ENCODE results near the gene SORCS2. TPM values are rescaled to one million over a fixed set of nuclear protein-coding genes. Genes with fewer than 3 reads are reported as not detected.

Gene SORCS2
- total and polyA plus RNA-seq, 2 donors (not counting 1 experiment from before 2014, with no cell fraction given) = not detected

GRCh38 chr4:7737752-7738457 lies 545.6 kb downstream of the SORCS2 start:
- ChIA-PET POLR2A (no interaction called here), CTCF (no interaction called here)
- H3K27ac Mint-ChIP-seq = no peak overlapping the region
- Histone ChIP-seq H4K20me1 (ENCODE audit: control insufficient read depth, insufficient read depth, low read length, poor library complexity, severe bottlenecking) (no peaks in the 10 kb centered on the region), H3K27me3 (replicated peaks in 1 of 4; ENCODE audit: control extremely low read depth in 1 of 4, control insufficient read depth in 3 of 4, insufficient read depth in 4 of 4, low read length in 3 of 4) (no peaks in the 10 kb centered on the region), H3K79me2 (ENCODE audit: control insufficient read depth, insufficient read depth, low read length) (no peaks in the 10 kb centered on the region), H3K4me1 (ENCODE audit: control insufficient read depth in 2 of 2, insufficient read depth in 2 of 2, low read length in 2 of 2) (no peaks in the 10 kb centered on the region), H3K9me3 (ENCODE audit: control extremely low read depth in 1 of 3, control insufficient read depth in 2 of 3, insufficient read depth in 1 of 3, low read length in 2 of 3) (peaks cover 0 to 24% (median 0%) of the 10 kb centered on the region in 3 donors), H3K36me3 (replicated peaks in 1 of 2; ENCODE audit: control extremely low read depth in 1 of 2, control insufficient read depth in 1 of 2, extremely low read depth in 1 of 2, insufficient read depth in 2 of 2, low read length in 1 of 2) (no peaks in the 10 kb centered on the region), H3K4me2 (replicated peaks; ENCODE audit: low read depth, low read length, poor library complexity, severe bottlenecking) (no peak overlapping the region), H3K9ac (ENCODE audit: low read length) (no peak overlapping the region), H3K27ac (ENCODE audit: low read length in 2 of 2) (no peak overlapping the region), H3K4me3 (ENCODE audit: control extremely low read depth in 1 of 5, extremely low read depth in 1 of 5, insufficient read depth in 1 of 5, low read depth in 2 of 5, low read length in 4 of 5) (no peak overlapping the region), H2AFZ (ENCODE audit: insufficient read depth, low read depth, low read length, poor library complexity, severe bottlenecking) (no peak overlapping the region)
- DNase-seq = no peak
- no peaks in the 10 kb centered on the region for H3K4me1 Mint-ChIP-seq
- ATAC-seq (ENCODE audit: low read depth) = no peak
- H3K9me3 Mint-ChIP-seq (ENCODE audit: insufficient read depth) = no peaks in the 10 kb centered on the region
- TF ChIP-seq CTCF (IDR thresholded peaks at IDR 0.05) = no peak
- no peak for TF ChIP-seq EZH2 (IDR thresholded peaks at IDR 0.05; ENCODE audit: borderline replicate concordance, insufficient read depth, low read depth, low read length, poor library complexity, severe bottlenecking)
- WGBS (ENCODE audit: insufficient coverage) = 91% methylated on average over 19 of the region's 19 CpGs
- no peak overlapping the region for H3K4me3 Mint-ChIP-seq
- intact Hi-C loops (cut with micrococcal nuclease) = no loop called here
- H3K27me3 Mint-ChIP-seq = no peaks in the 10 kb centered on the region

GRCh38 chr4:7738458-7739076 lies 546.2 kb downstream of the SORCS2 start:
- Histone ChIP-seq H3K4me2 (replicated peaks; ENCODE audit: low read depth, low read length, poor library complexity, severe bottlenecking) (no peak overlapping the region), H3K27ac (ENCODE audit: low read length in 2 of 2) (no peak overlapping the region), H2AFZ (ENCODE audit: insufficient read depth, low read depth, low read length, poor library complexity, severe bottlenecking) (no peak overlapping the region), H3K4me1 (ENCODE audit: control insufficient read depth in 2 of 2, insufficient read depth in 2 of 2, low read length in 2 of 2) (no peaks in the 10 kb centered on the region), H3K36me3 (replicated peaks in 1 of 2; ENCODE audit: control extremely low read depth in 1 of 2, control insufficient read depth in 1 of 2, extremely low read depth in 1 of 2, insufficient read depth in 2 of 2, low read length in 1 of 2) (no peaks in the 10 kb centered on the region), H3K27me3 (replicated peaks in 1 of 4; ENCODE audit: control extremely low read depth in 1 of 4, control insufficient read depth in 3 of 4, insufficient read depth in 4 of 4, low read length in 3 of 4) (no peaks in the 10 kb centered on the region), H4K20me1 (ENCODE audit: control insufficient read depth, insufficient read depth, low read length, poor library complexity, severe bottlenecking) (no peaks in the 10 kb centered on the region), H3K9me3 (ENCODE audit: control extremely low read depth in 1 of 3, control insufficient read depth in 2 of 3, insufficient read depth in 1 of 3, low read length in 2 of 3) (peaks cover 0 to 24% (median 0%) of the 10 kb centered on the region in 3 donors), H3K79me2 (ENCODE audit: control insufficient read depth, insufficient read depth, low read length) (no peaks in the 10 kb centered on the region), H3K9ac (ENCODE audit: low read length) (no peak overlapping the region), H3K4me3 (ENCODE audit: control extremely low read depth in 1 of 5, extremely low read depth in 1 of 5, insufficient read depth in 1 of 5, low read depth in 2 of 5, low read length in 4 of 5) (no peak overlapping the region)
- CTCF ChIA-PET = no interaction called here
- Mint-ChIP-seq H3K27me3 (no peaks in the 10 kb centered on the region), H3K9me3 (ENCODE audit: insufficient read depth) (no peaks in the 10 kb centered on the region), H3K27ac (no peak overlapping the region), H3K4me1 (no peaks in the 10 kb centered on the region), H3K4me3 (no peak overlapping the region)
- ATAC-seq (ENCODE audit: low read depth) (no peak), DNase-seq (no peak)
- TF ChIP-seq EZH2 (IDR thresholded peaks at IDR 0.05; ENCODE audit: borderline replicate concordance, insufficient read depth, low read depth, low read length, poor library complexity, severe bottlenecking) (no peak), CTCF (IDR thresholded peaks at IDR 0.05) (no peak)
- POLR2A ChIA-PET = no interaction called here
- intact Hi-C loops (cut with micrococcal nuclease) = no loop called here
- WGBS (ENCODE audit: insufficient coverage) = 92% methylated on average over 25 of the region's 32 CpGs
